OCI-M2 (cell line): Measurements from ENCODE around the gene TTLL10.
"Not testable (repeated sequence)": the region's sequence is repeated elsewhere in the genome, so short reads cannot be mapped to it uniquely, and the experiment has no call there.

Source experiments
- DNase-seq: peaks from one replicate; lab custom pipeline; 2025; ENCODE audit not compliant: unreplicated experiment; lab: John Stamatoyannopoulos, UW

Gene TTLL10

DNA sequence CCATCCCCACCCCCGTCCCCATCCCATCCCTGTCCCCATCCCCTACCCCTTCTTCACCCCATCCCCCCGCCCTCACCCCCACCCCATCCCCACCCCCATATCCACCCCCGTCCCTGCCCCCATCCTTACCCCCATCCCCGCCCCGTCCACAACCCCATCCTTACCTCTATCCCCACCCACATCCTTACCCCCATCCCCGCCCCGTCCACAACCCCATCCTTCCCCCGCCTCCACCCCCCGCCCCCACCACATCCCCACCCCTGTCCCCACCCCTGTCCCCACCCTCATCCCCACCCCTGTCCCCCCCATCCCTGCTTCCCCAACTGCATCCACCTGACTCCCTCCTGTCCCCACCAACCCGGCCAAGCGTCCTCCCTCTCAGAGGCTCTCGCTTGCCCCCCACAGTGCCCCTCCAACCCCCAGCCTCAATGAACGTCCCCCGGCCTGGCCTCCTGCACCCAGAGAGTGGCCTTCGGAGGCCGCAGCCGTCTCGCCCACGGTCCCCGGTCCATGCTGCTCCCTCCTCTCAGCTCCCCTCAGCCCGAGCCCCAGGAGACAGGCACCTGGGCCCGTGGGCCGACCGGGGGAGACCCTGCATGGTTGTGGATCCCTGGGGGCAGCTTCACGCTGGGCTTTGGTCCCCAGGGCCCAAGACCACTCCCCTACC is 32.3 kb upstream of the TTLL10 start:
- no peak for DNase-seq

DNA sequence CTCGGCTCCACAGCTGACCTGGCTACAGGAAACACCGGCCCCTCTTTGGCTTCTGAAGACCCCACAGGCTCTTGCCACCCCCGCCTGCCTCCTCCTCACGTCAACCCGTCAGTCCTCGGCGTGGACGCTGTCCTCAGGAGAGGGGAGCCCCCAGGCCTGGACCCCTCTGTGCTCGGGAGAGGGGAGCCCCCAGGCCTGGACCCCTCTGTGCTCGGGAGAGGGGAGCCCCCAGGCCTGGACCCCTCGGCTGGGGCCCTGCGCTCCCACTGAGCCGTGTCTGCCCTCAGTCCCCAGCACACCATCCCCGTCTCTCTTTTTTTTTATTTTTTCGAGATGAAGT is 31.8 kb upstream of the TTLL10 start:
- no peak for DNase-seq

DNA sequence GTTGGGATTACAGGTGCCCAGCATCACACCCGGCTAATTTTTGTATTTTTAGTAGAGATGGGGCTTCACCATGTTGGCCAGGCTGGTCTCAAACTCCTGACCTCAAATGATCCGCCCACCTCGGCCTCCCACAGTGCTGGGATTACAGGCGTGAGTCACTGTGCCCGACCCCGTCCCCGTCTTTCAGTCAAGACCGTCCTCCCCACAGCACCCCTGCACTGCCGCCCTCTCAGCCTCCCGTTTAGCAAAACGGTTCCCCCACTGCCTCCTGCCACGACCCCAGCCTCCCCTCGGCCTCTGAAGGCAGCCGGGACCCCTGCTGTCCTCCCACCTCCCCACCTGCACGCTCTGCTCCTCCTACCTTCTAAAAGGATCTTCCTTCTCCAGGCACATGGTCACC is 31.3 kb upstream of the TTLL10 start:
- DNase-seq = not testable (repeated sequence)

DNA sequence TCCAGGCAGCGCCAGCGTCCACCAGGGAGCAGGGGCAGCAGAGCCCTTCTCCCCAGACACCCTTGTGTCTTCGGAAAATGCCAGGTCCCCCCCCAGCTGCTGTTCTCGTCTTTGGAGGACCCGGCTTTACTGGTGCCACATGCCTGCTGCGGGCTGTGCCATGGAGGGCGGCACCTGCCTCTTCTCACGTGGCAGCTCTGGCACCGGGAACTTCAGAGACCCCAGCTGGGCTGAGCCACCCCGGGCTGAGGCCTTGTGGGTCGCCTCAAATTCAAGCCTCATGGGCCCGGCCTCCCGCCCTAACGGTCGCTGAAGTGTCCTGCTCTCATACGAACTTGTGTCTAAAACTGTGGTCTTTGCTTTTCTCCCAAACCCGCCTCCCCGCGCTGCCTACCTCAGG is 30.8 kb upstream of the TTLL10 start:
- DNase-seq = no peak

DNA sequence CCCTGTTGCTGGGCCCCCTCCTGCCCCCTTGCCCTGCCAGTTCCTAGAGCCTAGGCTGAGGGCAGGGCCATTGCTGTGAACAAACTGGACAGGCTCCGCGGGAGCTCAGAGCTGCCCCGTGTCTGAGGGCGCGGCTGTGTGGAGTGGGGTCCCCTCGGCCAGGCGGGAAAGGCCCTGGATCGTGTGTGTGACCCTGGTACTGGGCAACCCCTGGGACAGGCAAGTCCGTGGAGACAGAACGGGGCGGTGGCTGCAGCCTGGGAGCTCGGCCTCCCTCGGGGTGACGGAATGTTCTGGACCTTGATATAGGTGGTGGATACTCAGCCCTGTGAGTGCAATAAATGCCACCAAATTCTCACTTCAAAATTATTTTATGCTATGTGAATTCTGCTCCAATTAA is 30.0 kb upstream of the TTLL10 start:
- DNase-seq = no peak

DNA sequence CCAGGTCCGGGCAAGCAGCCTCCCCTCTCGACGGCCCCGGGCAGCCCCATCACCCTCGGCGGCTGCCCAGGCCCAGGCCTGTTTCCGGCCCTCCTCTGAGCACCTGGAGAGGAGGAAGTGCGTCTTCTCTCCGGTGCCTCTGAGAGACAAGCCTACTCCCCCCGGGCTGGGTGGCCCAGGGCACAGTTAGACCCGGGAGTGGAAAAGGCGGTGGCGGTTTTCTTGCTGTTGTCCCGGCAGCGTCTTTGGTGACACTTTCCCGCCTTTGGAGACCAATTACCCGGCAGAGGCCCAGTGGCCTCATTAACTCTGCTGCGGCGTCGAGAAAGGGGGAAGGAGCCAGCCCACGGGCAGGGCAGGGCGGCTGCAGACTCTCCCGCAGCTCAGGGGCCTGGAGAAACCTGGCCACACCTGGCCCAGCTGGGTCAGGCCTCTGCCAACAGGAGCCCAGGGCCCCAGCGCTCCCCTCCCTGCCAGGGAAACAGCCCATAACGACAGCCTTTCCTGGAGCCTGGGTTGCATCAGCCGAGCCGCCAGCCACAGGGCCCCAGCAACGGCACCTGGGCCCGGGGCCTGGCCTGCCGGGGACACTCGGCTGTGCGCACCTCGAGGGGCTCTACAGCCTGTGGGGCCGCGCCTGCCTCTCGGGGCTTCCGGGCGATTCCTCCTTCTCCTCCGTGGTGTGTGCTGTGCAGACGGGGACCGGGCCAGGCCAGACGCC is 29.4 kb upstream of the TTLL10 start:
- DNase-seq = no peak

DNA sequence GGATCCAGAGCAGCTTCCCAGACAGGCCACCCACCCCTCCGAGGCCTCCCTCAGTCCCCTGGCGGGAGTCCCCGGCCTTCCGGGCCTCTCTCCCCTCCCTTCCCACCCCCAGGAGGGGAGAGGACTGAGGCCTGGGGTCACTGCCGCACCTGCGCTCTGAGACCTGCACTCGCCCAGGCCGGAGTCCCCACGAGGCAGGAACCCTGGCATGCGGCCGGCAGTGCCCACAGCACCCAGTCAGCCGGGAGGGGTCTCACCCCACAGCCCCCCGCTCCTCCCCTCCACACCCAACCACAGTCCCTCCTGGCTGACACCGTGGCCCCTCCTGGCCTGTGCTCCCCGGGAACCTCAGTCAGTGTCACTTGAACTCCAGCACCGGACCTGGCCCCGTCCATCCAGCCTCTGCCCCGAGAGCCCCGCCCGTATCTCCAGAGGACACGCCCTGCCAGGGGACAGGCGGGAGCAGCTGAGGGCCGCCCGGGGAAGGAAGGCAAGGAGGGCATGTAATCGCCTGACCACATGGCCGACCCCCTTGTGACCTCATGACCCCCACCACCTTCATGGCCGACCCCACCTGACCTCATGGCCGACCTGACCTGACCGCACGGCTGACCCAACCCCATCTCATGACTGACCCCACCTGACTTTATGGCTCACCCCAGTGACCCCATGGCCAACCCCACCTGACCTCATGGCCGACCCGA is 28.7 kb upstream of the TTLL10 start:
- DNase-seq = no peak

DNA sequence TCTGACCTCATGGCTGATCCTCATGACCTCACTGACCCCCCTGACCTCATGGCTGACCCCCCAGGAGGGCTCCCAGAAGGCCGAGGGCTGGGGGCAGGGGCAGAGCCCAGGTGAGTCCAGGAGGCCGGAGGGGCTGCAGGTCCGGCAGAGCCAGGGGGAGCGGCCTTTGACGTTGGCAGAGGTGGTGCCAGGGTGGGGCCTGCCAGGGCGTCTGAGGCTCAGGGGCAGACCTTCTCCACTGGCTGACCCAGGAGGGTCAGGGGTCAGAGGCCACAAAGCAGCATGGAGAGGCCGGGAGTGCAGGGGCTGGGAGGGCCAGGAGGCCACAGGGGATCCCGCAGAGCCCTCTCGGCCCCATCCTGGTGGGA is 28.1 kb upstream of the TTLL10 start:
- no peak for DNase-seq

DNA sequence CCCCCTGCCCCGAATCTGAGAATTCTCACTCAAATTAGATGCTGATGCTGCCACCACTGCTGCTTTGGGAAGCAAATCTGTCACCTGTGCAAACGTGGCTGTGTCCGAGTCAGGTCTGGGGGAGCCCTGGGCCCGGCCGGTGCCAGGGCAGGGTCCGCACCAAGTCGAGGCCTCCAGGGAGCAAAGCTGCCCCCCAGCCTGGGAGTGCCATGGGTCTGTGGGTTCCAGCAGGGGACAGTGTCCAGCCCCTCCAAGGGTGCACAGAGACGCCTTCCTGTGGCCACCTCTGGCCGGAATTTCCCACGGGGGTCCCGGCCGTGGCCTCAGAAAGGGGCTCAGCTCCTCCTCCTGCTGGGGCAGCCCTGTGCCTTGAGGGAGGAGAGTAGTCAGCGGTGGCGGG is 27.7 kb upstream of the TTLL10 start:
- no peak for DNase-seq

DNA sequence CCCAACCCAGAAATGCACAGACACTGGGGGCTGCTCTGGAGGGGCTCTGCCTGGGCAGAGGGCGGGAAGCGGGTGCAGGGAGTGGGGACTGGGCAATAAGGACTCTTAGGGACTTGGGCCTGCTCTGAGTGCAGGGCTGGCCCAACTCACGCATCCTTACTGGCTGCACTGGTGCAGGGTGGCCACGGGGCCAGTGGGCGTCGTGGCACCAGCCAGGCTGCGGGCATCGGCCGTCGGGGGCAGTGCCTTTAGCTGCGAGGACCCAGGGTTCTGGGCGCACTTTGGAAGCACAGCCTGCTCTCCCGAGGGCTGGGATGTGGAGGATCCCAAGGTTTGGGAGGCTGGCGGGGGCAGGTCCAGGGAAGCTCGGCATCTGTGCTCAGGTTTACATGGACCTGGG is 27.1 kb upstream of the TTLL10 start:
- DNase-seq = no peak

DNA sequence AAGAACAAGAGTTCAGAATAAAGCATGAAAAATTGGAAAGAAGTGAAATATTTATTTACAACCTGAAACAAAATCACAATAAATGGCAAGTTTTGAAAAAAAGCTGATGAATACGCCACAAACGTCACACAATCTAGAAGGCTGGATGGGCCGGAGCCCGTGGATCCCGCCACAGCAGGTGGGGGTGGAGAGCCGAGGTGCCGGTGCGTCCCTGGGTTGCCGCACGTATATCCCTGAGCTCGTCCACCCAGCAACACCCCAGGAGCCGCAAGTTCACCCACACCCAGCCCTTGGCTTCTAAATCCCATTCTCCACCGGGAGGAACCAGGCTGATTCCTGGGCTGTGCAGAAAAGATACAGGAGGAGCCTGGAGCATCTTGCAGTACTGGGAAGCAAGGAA is 25.6 kb upstream of the TTLL10 start:
- no peak for DNase-seq

DNA sequence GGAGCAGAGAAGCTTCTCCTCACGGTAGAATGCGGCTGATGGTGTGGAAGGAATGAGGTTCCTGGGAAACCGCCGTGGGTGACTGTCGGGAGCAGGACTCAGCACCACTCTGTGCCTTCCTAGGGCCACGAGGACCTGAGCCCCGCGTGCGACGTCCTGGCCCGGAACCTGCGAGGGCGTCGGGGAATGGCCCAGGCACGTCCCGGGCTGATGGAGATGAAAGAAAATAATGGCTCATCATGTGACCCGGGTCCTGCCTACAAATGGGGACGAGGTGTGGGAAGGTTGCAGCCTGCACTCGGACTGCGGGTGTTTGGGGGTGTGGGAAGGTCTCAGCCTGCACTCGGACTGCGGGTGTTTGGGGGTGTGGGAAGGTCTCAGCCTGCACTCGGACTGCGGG is 25.1 kb upstream of the TTLL10 start:
- DNase-seq = no peak

DNA sequence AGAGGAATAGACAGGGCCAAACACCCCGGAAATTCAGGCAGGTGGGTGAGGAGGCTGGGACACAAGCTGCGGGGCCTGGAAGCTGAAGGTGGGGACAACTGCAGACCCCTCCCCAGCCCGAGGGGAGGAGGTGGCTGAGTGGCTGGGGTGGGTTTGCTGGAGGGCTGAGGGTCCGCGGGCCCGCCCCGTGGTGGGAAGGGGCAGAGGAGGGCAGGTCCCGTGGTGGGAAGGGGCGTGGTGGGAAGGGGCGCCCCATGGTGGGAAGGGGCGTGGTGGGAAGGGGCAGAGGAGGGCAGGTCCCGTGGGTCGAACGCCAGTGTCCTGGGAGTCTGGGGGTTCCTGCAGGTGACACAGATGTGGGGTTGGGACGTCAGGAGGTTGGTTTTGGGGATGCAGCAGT is 24.3 kb upstream of the TTLL10 start:
- no peak for DNase-seq

DNA sequence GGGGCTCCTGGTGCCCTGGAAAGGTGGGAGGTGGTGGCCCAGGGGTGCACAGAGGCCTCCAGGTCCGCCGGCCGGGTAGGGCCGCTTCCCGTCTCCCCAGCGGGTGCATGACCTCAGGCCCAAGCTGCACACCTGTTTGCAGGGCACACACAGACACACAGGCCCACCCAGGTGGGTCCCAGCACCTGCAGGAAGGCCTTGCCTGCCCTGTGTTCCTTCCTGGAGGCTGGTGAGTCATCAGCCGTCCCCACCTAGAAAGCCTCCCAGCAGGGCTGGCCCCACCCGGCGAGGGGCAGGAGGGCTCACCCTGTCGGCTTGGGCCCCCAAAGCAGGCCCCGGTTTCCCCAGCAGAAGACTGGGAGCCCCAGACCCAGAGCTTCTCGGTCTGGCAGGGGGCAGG is 23.6 kb upstream of the TTLL10 start:
- DNase-seq = no peak

DNA sequence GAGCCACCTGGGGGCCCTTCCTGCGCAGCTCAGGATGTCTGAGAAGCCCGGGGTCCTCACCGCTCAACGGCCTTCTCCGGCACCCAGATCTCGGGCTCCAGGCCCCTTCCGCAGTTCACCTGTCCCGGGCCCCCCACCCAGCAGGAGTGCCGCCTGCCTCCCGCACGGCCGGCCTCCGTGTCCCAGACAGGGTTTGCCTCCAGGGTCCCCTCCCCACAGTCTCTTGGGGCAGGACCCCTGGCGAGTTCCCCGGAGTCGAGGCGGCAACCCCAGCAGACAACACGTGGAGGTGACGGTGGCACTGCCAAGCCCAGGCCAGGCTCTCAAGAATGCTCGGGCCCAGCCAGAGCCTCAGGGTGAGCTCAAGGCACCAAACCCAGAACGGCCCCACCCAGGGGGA is 22.4 kb upstream of the TTLL10 start:
- no peak for DNase-seq

DNA sequence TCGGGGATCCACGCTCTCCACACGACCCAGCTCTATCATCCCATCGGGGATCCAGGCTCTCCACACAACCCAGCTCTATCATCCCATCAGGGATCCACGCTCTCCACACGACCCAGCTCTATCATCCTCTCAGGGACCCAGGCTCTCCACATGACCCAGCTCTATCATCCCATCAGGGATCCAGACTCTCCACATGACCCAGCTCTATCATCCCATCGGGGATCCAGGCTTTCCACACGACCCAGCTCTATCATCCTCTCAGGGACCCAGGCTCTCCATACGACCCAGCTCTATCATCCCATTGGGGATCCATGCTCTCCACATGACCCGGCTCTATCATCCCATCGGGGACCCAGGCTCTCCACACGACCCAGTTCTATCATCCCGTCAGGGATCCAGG is 21.2 kb upstream of the TTLL10 start:
- not testable (repeated sequence) for DNase-seq

DNA sequence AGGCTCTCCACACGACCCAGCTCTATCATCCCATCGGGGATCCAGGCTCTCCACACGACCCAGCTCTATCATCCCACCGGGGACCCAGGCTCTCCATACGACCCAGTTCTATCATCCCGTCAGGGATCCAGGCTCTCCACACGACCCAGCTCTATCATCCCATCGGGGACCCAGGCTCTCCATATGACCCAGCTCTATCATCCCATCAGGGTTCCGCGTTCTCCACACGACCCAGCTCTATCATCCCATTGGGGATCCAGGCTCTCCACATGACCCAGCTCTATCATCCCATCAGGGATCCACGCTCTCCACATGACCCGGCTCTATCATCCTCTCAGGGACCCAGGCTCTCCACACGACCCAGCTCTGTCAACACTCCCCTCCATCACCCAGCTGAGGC is 20.5 kb upstream of the TTLL10 start:
- DNase-seq = not testable (repeated sequence)

DNA sequence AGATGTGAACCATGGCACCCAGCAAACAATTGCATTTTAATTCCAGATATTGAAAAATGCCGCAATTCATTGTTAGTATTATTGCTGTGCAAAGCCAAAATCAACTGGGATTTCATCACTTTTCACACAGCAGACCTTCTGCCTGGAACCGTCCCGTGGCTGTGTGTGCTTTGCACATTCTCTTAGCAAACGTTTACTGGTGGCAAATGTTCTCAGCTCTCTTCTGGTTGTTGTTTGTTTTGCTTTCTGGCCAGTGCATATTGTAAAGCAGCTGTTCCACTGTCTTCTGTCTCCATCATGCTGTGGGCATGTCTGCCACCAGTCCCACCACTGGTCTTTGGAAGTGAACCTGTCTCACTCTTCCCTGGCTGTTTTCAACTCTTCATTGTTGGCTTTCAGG is 19.8 kb upstream of the TTLL10 start:
- DNase-seq = no peak

DNA sequence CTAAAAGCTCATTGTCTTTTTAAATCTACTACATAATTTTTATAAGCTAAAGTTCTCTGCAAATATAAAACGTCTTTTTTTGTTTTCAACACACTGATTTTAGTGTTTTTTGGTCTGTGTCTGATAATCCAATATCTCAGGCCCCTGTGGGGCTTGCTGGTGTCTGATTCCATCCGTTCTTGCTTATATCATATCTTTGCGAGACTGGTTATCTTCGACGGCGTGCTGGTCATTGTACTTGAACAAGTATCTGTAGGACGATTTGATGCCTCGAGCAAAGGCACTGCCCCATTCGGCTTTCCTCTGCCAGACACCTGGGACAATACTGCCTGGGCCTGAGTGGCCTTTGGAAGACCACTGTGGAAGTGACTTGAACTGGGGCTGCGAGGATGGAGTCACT is 18.4 kb upstream of the TTLL10 start:
- DNase-seq = no peak

DNA sequence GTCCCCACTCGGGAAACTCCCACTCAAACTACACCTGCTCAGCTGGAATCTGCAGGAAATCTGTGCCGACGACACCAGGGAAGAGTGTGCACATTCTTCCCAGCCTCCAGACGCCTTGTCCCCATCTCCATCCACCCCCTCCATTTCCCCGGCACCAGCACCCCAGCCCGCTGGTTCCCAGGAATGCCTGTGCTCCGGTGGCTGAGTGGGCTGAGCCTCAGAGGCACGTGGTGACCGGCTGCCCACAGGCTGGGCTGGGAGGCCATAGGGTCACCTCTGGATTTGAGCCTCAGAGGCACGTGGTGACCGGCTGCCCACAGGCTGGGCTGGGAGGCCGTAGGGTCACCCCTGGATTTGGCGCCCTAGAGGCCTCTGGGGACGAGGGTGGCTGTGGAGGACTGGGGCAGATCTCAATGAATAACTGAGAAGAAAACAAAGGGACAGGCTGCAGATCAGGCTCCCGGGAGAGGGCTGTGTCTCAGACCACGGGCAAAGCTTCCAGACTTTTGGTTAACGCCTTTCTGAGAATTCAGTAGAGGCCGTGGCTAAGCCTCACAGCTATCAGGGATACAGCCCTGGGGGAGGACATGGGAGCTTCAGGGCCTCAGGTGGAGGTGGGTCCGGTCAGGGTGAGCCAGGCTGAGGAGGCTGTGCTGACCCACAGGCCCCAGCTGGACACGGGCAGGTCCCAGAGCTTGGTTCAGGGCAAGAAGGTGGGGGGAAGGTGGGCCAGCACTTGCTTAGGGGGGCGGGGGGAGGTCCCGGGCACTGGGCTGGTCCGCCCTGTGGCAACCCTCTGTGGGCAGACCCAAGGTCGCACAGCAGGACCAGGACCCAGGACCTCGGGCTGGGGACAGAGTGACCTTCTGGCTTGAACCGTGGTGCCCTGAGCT is 17.3 kb upstream of the TTLL10 start:
- no peak for DNase-seq

DNA sequence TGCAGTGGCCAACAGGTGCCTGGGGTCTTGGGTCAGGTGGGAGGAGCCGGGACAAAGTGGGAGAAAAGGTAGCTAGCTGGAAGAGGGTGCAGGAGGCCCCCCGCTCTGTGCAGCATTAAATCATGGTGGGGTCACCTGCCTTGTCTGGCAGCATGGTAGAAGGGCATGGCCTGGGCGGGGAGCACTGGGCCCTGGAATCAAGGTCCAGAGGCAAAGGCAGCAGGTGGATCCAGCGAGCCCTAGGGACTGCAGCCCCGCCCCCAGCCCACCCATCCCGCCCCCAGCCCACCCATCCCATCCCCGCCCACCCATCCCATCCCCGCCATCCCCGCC is 16.7 kb upstream of the TTLL10 start:
- no peak for DNase-seq

DNA sequence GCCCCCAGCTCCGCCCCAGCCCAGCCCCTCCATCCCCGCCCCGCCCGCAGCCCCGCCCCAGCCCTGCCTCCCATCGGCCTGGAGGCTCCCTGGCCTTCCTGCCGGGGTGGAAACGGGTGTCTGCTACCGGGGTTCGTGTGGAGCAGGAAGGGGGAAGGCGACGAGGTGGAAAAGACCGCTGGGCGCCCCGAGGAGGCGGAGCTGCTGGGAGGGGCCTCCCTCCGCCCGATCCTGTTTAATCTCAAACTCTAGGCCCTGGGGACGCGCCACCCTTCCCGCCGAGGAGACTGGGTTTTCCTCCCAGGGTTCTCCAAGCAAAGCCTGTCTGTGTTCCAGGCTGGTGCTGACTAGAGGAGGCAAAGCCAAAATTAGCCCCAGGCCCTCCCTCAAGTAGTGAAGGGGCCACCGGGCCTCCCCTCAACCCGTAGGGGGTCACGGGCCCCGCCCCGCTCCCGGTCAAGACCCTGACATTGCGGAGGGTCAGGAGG is 16.2 kb upstream of the TTLL10 start:
- DNase-seq = no peak
